GM23338 (cell line): Measurements from ENCODE around the gene B3GAT3. TPM values are rescaled to one million over a fixed set of nuclear protein-coding genes. Genes with fewer than 3 reads are reported as not detected.

Experiments used
- ATAC-seq: fragments of 200-7000 bp; cut with Tn5 transposase; 3 replicates; pipeline ENCODE4 v1.9.1; 2020
- DNase-seq: peaks from one replicate; pipeline ENCODE4 v3.0.0-alpha.2; 2015; ENCODE audit warnings: low spot score
- H2AFZ ChIP-seq: fragments of 200-600 bp; sonication (generic); 2 replicates; pipeline ENCODE4 v1.8.0; 2016; ENCODE audit warnings: antibody characterized with exemption, mild to moderate bottlenecking, moderate library complexity
- H3F3A ChIP-seq: fragments of 200-600 bp; sonication (generic); replicated peaks from 2 replicates; pipeline ENCODE4 v1.8.0; 2017; ENCODE audit warnings: antibody characterized with exemption, mixed run types, low read depth
- H3K27ac ChIP-seq: fragments of 200-600 bp; sonication (generic); 2 replicates; pipeline ENCODE4 v1.6.1; 2016; ENCODE audit warnings: low read depth
- H3K27me3 ChIP-seq: fragments of 200-600 bp; sonication (generic); 2 replicates; pipeline ENCODE4 v1.8.0; 2016; ENCODE audit warnings: mild to moderate bottlenecking, mixed run types, moderate library complexity; ENCODE audit not compliant: insufficient read depth
- H3K36me3 ChIP-seq: fragments of 200-600 bp; sonication (generic); 2 replicates; pipeline ENCODE4 v1.8.0; 2016; ENCODE audit warnings: mild to moderate bottlenecking; ENCODE audit not compliant: insufficient read depth
- H3K4me1 ChIP-seq: fragments of 200-600 bp; sonication (generic); 2 replicates; pipeline ENCODE4 v1.8.0; 2016; ENCODE audit warnings: mild to moderate bottlenecking, moderate library complexity; ENCODE audit not compliant: insufficient read depth
- H3K4me2 ChIP-seq: fragments of 200-600 bp; sonication (generic); 2 replicates; pipeline ENCODE4 v1.7.1; 2017; ENCODE audit warnings: mixed run types
- H3K4me3 ChIP-seq: fragments of 200-600 bp; sonication (generic); 2 replicates; pipeline ENCODE4 v1.6.1; 2016; ENCODE audit warnings: mixed run types
- H3K79me2 ChIP-seq: fragments of 200-600 bp; sonication (generic); replicated peaks from 2 replicates; pipeline ENCODE4 v1.8.0; 2017; ENCODE audit warnings: mild to moderate bottlenecking; ENCODE audit not compliant: insufficient read depth
- H3K9me2 ChIP-seq: fragments of 200-600 bp; sonication (generic); 2 replicates; pipeline ENCODE4 v1.8.0; 2017; ENCODE audit not compliant: insufficient read depth
- H4K20me1 ChIP-seq: fragments of 200-600 bp; sonication (generic); replicated peaks from 2 replicates; pipeline ENCODE4 v1.8.0; 2017; ENCODE audit warnings: mild to moderate bottlenecking; ENCODE audit not compliant: insufficient read depth
- H3K27ac Mint-ChIP-seq: 2 replicates; pipeline ENCODE4 v1.8.0; 2020; ENCODE audit warnings: inconsistent platforms, mild to moderate bottlenecking, moderate library complexity, mixed read lengths
- H3K27me3 Mint-ChIP-seq: 3 replicates; pipeline ENCODE4 v1.8.0; 2022; ENCODE audit warnings: low read depth, mild to moderate bottlenecking, moderate library complexity, mixed read lengths, inconsistent platforms; ENCODE audit not compliant: insufficient read depth, poor library complexity
- H3K36me3 Mint-ChIP-seq: 3 replicates; pipeline ENCODE4 v1.8.0; 2021; ENCODE audit warnings: low read depth, mild to moderate bottlenecking, inconsistent platforms, moderate library complexity, mixed read lengths
- H3K4me1 Mint-ChIP-seq: 3 replicates; pipeline ENCODE4 v1.8.0; 2020; ENCODE audit warnings: mild to moderate bottlenecking, inconsistent platforms, mixed read lengths
- H3K4me3 Mint-ChIP-seq: 3 replicates; pipeline ENCODE4 v1.8.0; 2021; ENCODE audit warnings: moderate library complexity, mild to moderate bottlenecking, inconsistent platforms, mixed read lengths
- H3K9me3 Mint-ChIP-seq: 3 replicates; pipeline ENCODE4 v1.8.0; 2020; ENCODE audit warnings: moderate library complexity, mild to moderate bottlenecking, inconsistent platforms, mixed read lengths
- CREB1 ChIP-seq: fragments of 250-450 bp; sonication (Bioruptor Pico); IDR thresholded peaks from 2 replicates; pipeline ENCODE4 v1.5.0; 2020; ENCODE audit warnings: low read depth, mild to moderate bottlenecking, moderate library complexity
- CTCF ChIP-seq, 2 experiments: fragments of 200-600 bp in 1 of 2; sonication (generic) in 1 of 2; conservative IDR thresholded peaks; 2 replicates each; pipeline versions ENCODE4 v1.5.1 to v1.6.1; 2016 to 2017; ENCODE audit warnings: antibody characterized with exemption in 2 of 2, low read depth in 2 of 2, mild to moderate bottlenecking in 2 of 2, moderate library complexity in 1 of 2
- ETS1 ChIP-seq: IDR thresholded peaks from 2 replicates; pipeline ENCODE4 v1.6.1; 2016; ENCODE audit warnings: antibody characterized with exemption
- EZH2 ChIP-seq: fragments of 200-600 bp; sonication (generic); IDR thresholded peaks from one replicate; pipeline ENCODE4 v1.8.0; 2017; ENCODE audit warnings: antibody characterized with exemption, mild to moderate bottlenecking, low read depth; ENCODE audit not compliant: unreplicated experiment
- EZH2phosphoT487 ChIP-seq: fragments of 200-600 bp; sonication (generic); IDR thresholded peaks from one replicate; pipeline ENCODE4 v1.8.1; 2018; ENCODE audit warnings: antibody characterized with exemption; ENCODE audit not compliant: unreplicated experiment
- JUNB ChIP-seq: IDR thresholded peaks from one replicate; pipeline ENCODE4 v1.6.1; 2016; ENCODE audit warnings: antibody characterized with exemption; ENCODE audit not compliant: unreplicated experiment
- NANOG ChIP-seq: IDR thresholded peaks from 2 replicates; pipeline ENCODE4 v1.6.1; 2016; ENCODE audit warnings: antibody characterized with exemption, borderline replicate concordance
- POLR2AphosphoS5 ChIP-seq: IDR thresholded peaks from 2 replicates; pipeline ENCODE4 v1.6.1; 2016; ENCODE audit warnings: antibody characterized with exemption, low read depth
- REST ChIP-seq: IDR thresholded peaks from one replicate; pipeline ENCODE4 v1.6.1; 2018; ENCODE audit warnings: antibody characterized with exemption; ENCODE audit not compliant: unreplicated experiment
- STAT1 ChIP-seq: IDR thresholded peaks from one replicate; pipeline ENCODE4 v1.6.1; 2016; ENCODE audit warnings: antibody characterized with exemption; ENCODE audit not compliant: unreplicated experiment
- ZNF114 ChIP-seq: fragments of 250-450 bp; sonication (Bioruptor Pico); IDR thresholded peaks from 2 replicates; pipeline ENCODE4 v1.5.0; 2020; ENCODE audit warnings: mild to moderate bottlenecking, moderate library complexity
- ZNF331 ChIP-seq: fragments of 250-450 bp; sonication (Bioruptor Pico); IDR thresholded peaks from 2 replicates; pipeline ENCODE4 v1.5.0; 2020; ENCODE audit warnings: low read depth, mild to moderate bottlenecking, moderate library complexity
- ZNF462 ChIP-seq: fragments of 250-450 bp; sonication (Bioruptor Pico); IDR thresholded peaks from 2 replicates; pipeline ENCODE4 v1.5.0; 2020; ENCODE audit warnings: mild to moderate bottlenecking, moderate library complexity
- polyA plus RNA-seq: library from polyadenylated mRNA; unstranded; fragments of >200 nt; fragmentation: Nextera tagmentation; extraction: Ambion mirVana; gene quantifications from 2 replicates; pipeline ENCODE4 v1.2.1, GENCODE V29; 2016
- total RNA-seq: library from RNA; depleted of rRNA; stranded (reverse); fragments of >200 nt; shearing (Covaris generic); gene quantifications from 2 replicates; pipeline ENCODE4 v1.2.3, GENCODE V29; 2014

Gene B3GAT3
- total and polyA plus RNA-seq, 2 experiments from 2014 or later = 16.4 to 18.4 TPM

GRCh38 chr11:62603072-62603408 is 18.7 kb downstream of the B3GAT3 start:
- peaks cover 27% of the 10 kb centered on the region for H3F3A ChIP-seq
- peaks cover 20% of the 10 kb centered on the region; the same call in 1 of the 2 replicates for H3K4me1 ChIP-seq
- H3K27ac ChIP-seq = no peak overlapping the region
- Mint-ChIP-seq H3K27ac (no peak overlapping the region), H3K9me3 (no peaks in the 10 kb centered on the region; the same call in 2 of the 3 replicates), H3K36me3 (peaks cover 35% of the 10 kb centered on the region), H3K4me1 (peaks cover 64% of the 10 kb centered on the region), H3K27me3 (peaks cover 32% of the 10 kb centered on the region), H3K4me3 (peak overlapping the region; percentile 91)
- H3K9me2 ChIP-seq = no peaks in the 10 kb centered on the region
- H3K36me3 ChIP-seq = peaks cover 7% of the 10 kb centered on the region; the same call in 1 of the 2 replicates
- peak overlapping the region; percentile 98; the same call in 1 of the 2 replicates for H2AFZ ChIP-seq
- peaks cover 23% of the 10 kb centered on the region for H3K79me2 ChIP-seq
- TF ChIP-seq STAT1 (no peak), CREB1 (no peak), ZNF114 (no peak), ETS1 (no peak), EZH2phosphoT487 (no peak), NANOG (no peak), EZH2 (no peak), ZNF331 (CRISPR knock-in tag) (no peak), CTCF (conservative IDR thresholded peaks at IDR 0.05; ENCODE audit: low read depth in 2 of 2) (no peak), ZNF462 (no peak), JUNB (no peak), POLR2AphosphoS5 (no peak), REST (no peak)
- H3K27me3 ChIP-seq = peaks cover 43% of the 10 kb centered on the region
- H3K4me3 ChIP-seq = peak overlapping the region; percentile 96
- ATAC-seq (no peak; the same call in 2 of the 3 replicates), DNase-seq (peak; percentile 46)
- peaks cover 10% of the 10 kb centered on the region; the same call in 1 of the 2 replicates for H4K20me1 ChIP-seq
- H3K4me2 ChIP-seq = peak overlapping the region; percentile 99
